GM19395 (cell line): ENCODE results near the gene ABCD3.
"Not testable (repeated sequence)": the region's sequence is repeated elsewhere in the genome, so short reads cannot be mapped to it uniquely, and the experiment has no call there.

Experiments
- ATAC-seq: cut with Tn5 transposase; IDR thresholded peaks from one replicate; pipeline ENCODE4 v1.9.1; 2021; ENCODE audit warnings: mild to moderate bottlenecking, moderate library complexity; ENCODE audit not compliant: unreplicated experiment

Gene ABCD3

GRCh38 chr1:94411237-94411636, 7.0 kb upstream of the ABCD3 start:
- peak; percentile 91 for ATAC-seq

GRCh38 chr1:94413311-94413710, 4.9 kb upstream of the ABCD3 start:
- no peak for ATAC-seq

- no peak for ATAC-seq
These were observed 1.1 kb upstream of the ABCD3 start for GRCh38 chr1:94416901-94417727.

GRCh38 chr1:94417728-94417977, 536 bp upstream of the ABCD3 start:
- ATAC-seq: no peak

GRCh38 chr1:94418664-94419655, 771 bp downstream of the ABCD3 start:
- peak; percentile 36 for ATAC-seq

GRCh38 chr1:94422115-94422820, 4.1 kb downstream of the ABCD3 start:
- ATAC-seq: no peak

GRCh38 chr1:94425821-94426484, 7.8 kb downstream of the ABCD3 start:
- no peak for ATAC-seq

GRCh38 chr1:94426485-94426870, 8.3 kb downstream of the ABCD3 start:
- ATAC-seq: not testable (repeated sequence)

GRCh38 chr1:94428441-94428840, 10.3 kb downstream of the ABCD3 start:
- ATAC-seq: no peak

- not testable (repeated sequence) for ATAC-seq
These were observed 10.8 kb downstream of the ABCD3 start for GRCh38 chr1:94428927-94429528.

GRCh38 chr1:94430066-94430465, 11.9 kb downstream of the ABCD3 start:
- ATAC-seq: not testable (repeated sequence)

- ATAC-seq: no peak
These were observed 15.7 kb downstream of the ABCD3 start for GRCh38 chr1:94433866-94434265.

- ATAC-seq: no peak
These were observed 16.3 kb downstream of the ABCD3 start for GRCh38 chr1:94434365-94435045.

- no peak for ATAC-seq
These were observed 20.6 kb downstream of the ABCD3 start for GRCh38 chr1:94438692-94439276.

- ATAC-seq: no peak
These were observed 21.9 kb downstream of the ABCD3 start for GRCh38 chr1:94440088-94440487.

GRCh38 chr1:94443067-94443466, 24.9 kb downstream of the ABCD3 start:
- not testable (repeated sequence) for ATAC-seq

GRCh38 chr1:94444819-94445218, 26.6 kb downstream of the ABCD3 start:
- not testable (repeated sequence) for ATAC-seq

- ATAC-seq: not testable (repeated sequence)
These were observed 27.5 kb downstream of the ABCD3 start for GRCh38 chr1:94445733-94446132.

- not testable (repeated sequence) for ATAC-seq
These were observed 28.0 kb downstream of the ABCD3 start for GRCh38 chr1:94446177-94446576.
